K562 (cell line): ENCODE measurements around the gene COPG2. TPM values are rescaled to one million over a fixed set of nuclear protein-coding genes. Genes with fewer than 3 reads are reported as not detected.
A peak's percentile ranks its signal among the peaks of the same experiment; 100 is the strongest.

Experiments
- ATAC-seq: fragments of 200-7000 bp; cut with Tn5 transposase; 3 replicates; pipeline ENCODE4 v1.9.1; 2020; ENCODE audit warnings: moderate library complexity
- BruUV-seq: library from RNA; stranded (reverse); fragments of 400-500 nt; replicated peaks from 2 replicates; lab custom pipeline; 2021; lab: Mats Ljungman, UMichigan
- CTCF ChIA-PET: fragments of 300-600 bp; formaldehyde crosslinking; extraction: SDS; loops from one replicate; lab custom pipeline; 2021; ENCODE audit warnings: low intra/inter-chr PET ratio; lab: Yijun Ruan, JAX
- POLR2A ChIA-PET: fragments of 300-600, 350-650 bp; sonication (Branson Sonifier 250); formaldehyde crosslinking; extraction: SDS; loops from one replicate; lab custom pipeline; 2021; ENCODE audit warnings: antibody characterized with exemption, inconsistent platforms; lab: Yijun Ruan, JAX
- DNase-seq, 4 experiments: peaks; one replicate each; pipeline versions ENCODE4 v3.0.0 to v3.0.0-alpha.2; 2011 to 2018; ENCODE audit warnings: low spot score in 3 of 4, mixed read lengths in 3 of 4; ENCODE audit errors: extremely low read depth in 1 of 4
- FAIRE-seq: peaks from 2 replicates; lab custom pipeline; 2011; peaks lifted over from hg19 to GRCh38; lab: Jason Lieb, UNC
- H2AFZ ChIP-seq: 2 replicates; pipeline ENCODE4 v1.6.0; 2011; ENCODE audit warnings: low read depth, low read length, control low read depth, inconsistent platforms
- H3K27ac ChIP-seq: fragments of 200-600 bp; 3 replicates; pipeline ENCODE4 v1.8.0; 2011; ENCODE audit warnings: low read depth, mild to moderate bottlenecking, control low read depth, inconsistent platforms, low read length, moderate library complexity, mixed read lengths; ENCODE audit errors: extremely low read depth
- H3K27me3 ChIP-seq, 2 experiments: fragments of 300-600 bp in 1 of 2; 2 replicates in 1 of 2; 3 replicates in 1 of 2; pipeline versions ENCODE4 v1.6.0 to v1.8.0; 2011; ENCODE audit warnings: inconsistent platforms in 2 of 2, low read length in 2 of 2, mild to moderate bottlenecking in 1 of 2, mixed read lengths in 1 of 2, moderate library complexity in 1 of 2; ENCODE audit not compliant: control insufficient read depth in 2 of 2, insufficient read depth in 2 of 2
- H3K36me3 ChIP-seq: fragments of 300-600 bp; 3 replicates; pipeline ENCODE4 v1.8.0; 2011; ENCODE audit warnings: mild to moderate bottlenecking, low read length, inconsistent platforms; ENCODE audit not compliant: control insufficient read depth, insufficient read depth
- H3K4me1 ChIP-seq, 2 experiments: fragments of 200-600 bp in 1 of 2; replicated peaks in 1 of 2; 2 replicates in 1 of 2; 3 replicates in 1 of 2; pipeline versions ENCODE4 v1.5.1 to v1.8.0; 2011; ENCODE audit warnings: inconsistent platforms in 2 of 2, low read length in 2 of 2, mild to moderate bottlenecking in 1 of 2, mixed read lengths in 1 of 2, moderate library complexity in 1 of 2; ENCODE audit not compliant: control insufficient read depth in 2 of 2, insufficient read depth in 2 of 2
- H3K4me2 ChIP-seq: 2 replicates; pipeline ENCODE4 v1.6.1; 2011; ENCODE audit warnings: low read length, control low read depth, inconsistent platforms, mixed read lengths; ENCODE audit not compliant: insufficient read depth
- H3K4me3 ChIP-seq: fragments of 200-600 bp; sonication (generic), shearing (Covaris generic); 2 replicates; pipeline ENCODE4 v1.5.1; 2016; ENCODE audit warnings: control low read depth, inconsistent platforms
- H3K79me2 ChIP-seq: fragments of 200-600 bp; 3 replicates; pipeline ENCODE4 v1.8.0; 2011; ENCODE audit warnings: low read length, inconsistent platforms; ENCODE audit not compliant: control insufficient read depth, insufficient read depth
- H3K9ac ChIP-seq, 2 experiments: 2 replicates each; pipeline versions ENCODE4 v1.6.0 to v1.6.1; 2011; ENCODE audit warnings: low read depth in 2 of 2, low read length in 2 of 2, control low read depth in 1 of 2, inconsistent platforms in 1 of 2, mild to moderate bottlenecking in 1 of 2, mixed read lengths in 1 of 2; ENCODE audit not compliant: insufficient read depth in 1 of 2
- H3K9me1 ChIP-seq: one replicate; pipeline ENCODE4 v1.6.0; 2011; ENCODE audit warnings: inconsistent platforms, mild to moderate bottlenecking, low read length, moderate library complexity; ENCODE audit not compliant: control insufficient read depth, insufficient read depth
- H3K9me3 ChIP-seq: replicated peaks from 2 replicates; pipeline ENCODE4 v1.5.1; 2011; ENCODE audit warnings: low read depth, low read length, inconsistent platforms; ENCODE audit not compliant: control insufficient read depth, insufficient read depth
- H4K20me1 ChIP-seq: replicated peaks from 2 replicates; pipeline ENCODE4 v1.6.1; 2011; ENCODE audit warnings: low read length, inconsistent platforms, mixed read lengths; ENCODE audit not compliant: control insufficient read depth, insufficient read depth
- E2F4 ChIP-seq: sonication (generic); formaldehyde crosslinking; IDR thresholded peaks from 2 replicates; pipeline ENCODE4 v1.8.0; 2022; ENCODE audit warnings: mild to moderate bottlenecking, low read depth, missing genetic modification reagents
- KAT8 ChIP-seq: fragments of 450-650 bp; IDR thresholded peaks from 2 replicates; pipeline ENCODE4 v1.6.1; 2016; ENCODE audit warnings: low read depth, mild to moderate bottlenecking
- MED1 ChIP-seq: sonication (generic); formaldehyde crosslinking; IDR thresholded peaks from 2 replicates; pipeline ENCODE4 v1.8.1; 2023; ENCODE audit warnings: missing genetic modification reagents, borderline replicate concordance
- PCBP1 ChIP-seq: fragments of 200-400 bp; formaldehyde crosslinking; IDR thresholded peaks from 2 replicates; pipeline ENCODE4 v1.6.1; 2018; ENCODE audit warnings: mild to moderate bottlenecking, low read depth, low read length; ENCODE audit not compliant: poor library complexity, severe bottlenecking
- RHOXF2B ChIP-seq: fragments of 250-450 bp; sonication (Bioruptor Pico); conservative IDR thresholded peaks from 2 replicates; pipeline ENCODE4 v1.5.1; 2021
- STAG1 ChIP-seq: sonication (generic); formaldehyde crosslinking; IDR thresholded peaks from 2 replicates; pipeline ENCODE4 v1.5.0; 2020; ENCODE audit warnings: missing genetic modification reagents, borderline replicate concordance
- ZBTB34 ChIP-seq: fragments of 250-450 bp; sonication (Bioruptor Pico); IDR thresholded peaks from 2 replicates; pipeline ENCODE4 v1.8.0; 2021; ENCODE audit warnings: mild to moderate bottlenecking, moderate library complexity
- ZBTB9 ChIP-seq: fragments of 450-650 bp; formaldehyde crosslinking; IDR thresholded peaks from 2 replicates; pipeline ENCODE4 v1.4.0; 2020; ENCODE audit warnings: mild to moderate bottlenecking, moderate library complexity
- ZFP30 ChIP-seq: fragments of 250-450 bp; sonication (Bioruptor Pico); IDR thresholded peaks from 2 replicates; pipeline ENCODE4 v1.8.0; 2022; ENCODE audit warnings: moderate library complexity, mild to moderate bottlenecking, inconsistent platforms, borderline replicate concordance
- ZNF384 ChIP-seq: IDR thresholded peaks from 2 replicates; pipeline ENCODE4 v1.6.1; 2012; ENCODE audit warnings: low read depth, low read length, improper control_type of control experiment
- ZNF407 ChIP-seq: fragments of 450-650 bp; IDR thresholded peaks from 2 replicates; pipeline ENCODE4 v1.6.1; 2016; ENCODE audit warnings: low read depth
- WGBS: fragments of 100-300 bp; shearing (Covaris generic); methylation state at CpG from one replicate; pipeline ENCODE4 v1.1.6; 2016; ENCODE audit warnings: low coverage, mixed read lengths; ENCODE audit not compliant: insufficient coverage; ENCODE audit errors: missing lambda C conversion rate; 5-methylcytosine and 5-hydroxymethylcytosine counted together
- in situ Hi-C: fragments of 300-500 bp; cut with MboI; formaldehyde crosslinking; loops from 4 replicates; pipeline ENCODE4 v1.15.0; 2018; ENCODE audit warnings: inconsistent platforms, mixed read lengths
- intact Hi-C: fragments of 100-400 bp; cut with micrococcal nuclease; formaldehyde crosslinking; loops from 2 replicates; pipeline ENCODE4 v1.14.2; 2022
- polyA plus RNA-seq, 8 experiments: library from polyadenylated mRNA; depleted of rRNA in 4 of 8; stranded (reverse) in 5 of 8; unstranded in 3 of 8; fragments of >200 nt; fragmentation: Nextera tagmentation in 2 of 8; fragmentation: Illumina TruSeq in 1 of 8; extraction: Ambion mirVana in 2 of 8; extraction: Trizol in 1 of 8; gene quantifications; 2 replicates each; pipeline versions ENCODE4 v1.2.1 to v1.2.3, GENCODE V29; 2011 to 2014; ENCODE audit warnings: inconsistent platforms in 1 of 8, missing spikeins in 1 of 8
- total RNA-seq, 7 experiments: library from RNA; depleted of rRNA in 6 of 7; stranded (reverse); fragments of >200 nt in 6 of 7; fragmentation: Illumina TruSeq in 2 of 7; extraction: Trizol in 2 of 7; gene quantifications; 2 replicates each; pipeline versions ENCODE4 v1.2.1 to v1.2.3, GENCODE V29; 2011 to 2021; ENCODE audit warnings: low replicate concordance in 1 of 7

Gene COPG2
- total and polyA plus RNA-seq, 9 of the 15 experiments (the other 6 are each of a cell fraction or from before 2014, with no cell fraction given): 6.6 to 104 (median 32.5) TPM

GRCh38 chr7:130639388-130639787, 29.2 kb downstream of the COPG2 start:
- FAIRE-seq: peak; percentile 6
- ATAC-seq: no peak
- no peak overlapping the region for H2AFZ ChIP-seq
- DNase-seq: no peak
- H3K27ac ChIP-seq: no peak overlapping the region
- TF ChIP-seq ZFP30 (CRISPR knock-in tag) (no peak), E2F4 (no peak), STAG1 (no peak), PCBP1 (no peak), ZBTB9 (CRISPR knock-in tag) (no peak), RHOXF2B (CRISPR knock-in tag) (no peak), KAT8 (no peak), MED1 (CRISPR knock-in tag) (no peak), ZNF407 (no peak), ZBTB34 (CRISPR knock-in tag) (no peak), ZNF384 (no peak)
- TF ChIP-seq, all 486 proteins: peak for 0
- Histone ChIP-seq H3K9me1 (no peaks in the 10 kb centered on the region), H4K20me1 (no peaks in the 10 kb centered on the region), H3K4me2 (no peak overlapping the region), H3K27me3 (no peaks in the 10 kb centered on the region), H3K9me3 (peaks cover 4% of the 10 kb centered on the region), H3K4me1 (no peaks in the 10 kb centered on the region), H3K4me3 (no peak overlapping the region), H3K36me3 (peaks cover 5% of the 10 kb centered on the region; the same call in 1 of the 3 replicates), H3K9ac (no peak overlapping the region), H3K79me2 (no peaks in the 10 kb centered on the region)
- POLR2A ChIA-PET: no interaction called here
- CTCF ChIA-PET: no interaction called here
- whole genome bisulfite sequencing: 85% methylated on average over 1 of the region's 1 CpG
- BruUV-seq: no TSS peak
- intact Hi-C loops: no loop called here
- in situ Hi-C loops: no loop called here
